ENCODE data around the gene CSNK1G1.
"Not testable (repeated sequence)": the region's sequence is repeated elsewhere in the genome, so short reads cannot be mapped to it uniquely, and the experiment has no call there.

DNA sequence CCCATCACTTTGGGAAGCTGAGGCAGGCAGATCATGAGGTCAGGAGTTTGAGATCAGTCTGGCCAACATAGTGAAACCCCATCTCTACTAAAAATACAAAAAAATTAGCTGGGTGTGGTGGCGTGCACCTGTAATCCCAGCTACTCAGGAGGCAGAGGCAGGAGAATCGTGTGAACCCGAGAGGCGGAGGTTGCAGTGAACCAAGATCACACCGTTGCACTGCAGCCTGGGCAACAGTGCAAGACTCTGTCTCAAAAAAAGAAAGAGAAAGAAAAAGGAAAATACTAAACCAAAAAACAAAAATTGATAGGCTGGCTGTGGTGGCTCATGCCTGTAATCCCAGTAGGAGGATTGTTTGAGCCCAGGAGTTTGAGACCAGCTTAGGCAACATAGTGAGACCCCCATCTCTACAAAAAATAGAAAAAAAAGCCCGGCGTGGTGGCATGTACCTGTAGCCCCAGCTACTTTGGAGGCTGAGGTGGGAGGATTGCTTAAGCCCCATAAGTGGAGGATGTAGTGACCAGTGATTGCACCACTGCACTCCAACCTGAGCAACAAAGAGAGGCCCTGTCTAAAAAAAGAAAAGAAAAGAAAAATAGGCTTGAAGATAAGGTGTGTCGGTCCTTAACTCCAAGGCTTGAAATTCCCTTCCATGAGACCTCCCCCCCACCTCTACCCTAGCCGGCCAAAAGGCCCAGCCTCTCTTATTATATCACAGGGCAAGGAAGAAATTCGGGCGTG is 24.3 kb upstream of the CSNK1G1 start:
- TF ChIP-seq, protein P1, sequence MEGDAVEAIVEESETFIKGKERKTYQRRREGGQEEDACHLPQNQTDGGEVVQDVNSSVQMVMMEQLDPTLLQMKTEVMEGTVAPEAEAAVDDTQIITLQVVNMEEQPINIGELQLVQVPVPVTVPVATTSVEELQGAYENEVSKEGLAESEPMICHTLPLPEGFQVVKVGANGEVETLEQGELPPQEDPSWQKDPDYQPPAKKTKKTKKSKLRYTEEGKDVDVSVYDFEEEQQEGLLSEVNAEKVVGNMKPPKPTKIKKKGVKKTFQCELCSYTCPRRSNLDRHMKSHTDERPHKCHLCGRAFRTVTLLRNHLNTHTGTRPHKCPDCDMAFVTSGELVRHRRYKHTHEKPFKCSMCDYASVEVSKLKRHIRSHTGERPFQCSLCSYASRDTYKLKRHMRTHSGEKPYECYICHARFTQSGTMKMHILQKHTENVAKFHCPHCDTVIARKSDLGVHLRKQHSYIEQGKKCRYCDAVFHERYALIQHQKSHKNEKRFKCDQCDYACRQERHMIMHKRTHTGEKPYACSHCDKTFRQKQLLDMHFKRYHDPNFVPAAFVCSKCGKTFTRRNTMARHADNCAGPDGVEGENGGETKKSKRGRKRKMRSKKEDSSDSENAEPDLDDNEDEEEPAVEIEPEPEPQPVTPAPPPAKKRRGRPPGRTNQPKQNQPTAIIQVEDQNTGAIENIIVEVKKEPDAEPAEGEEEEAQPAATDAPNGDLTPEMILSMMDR (IDR thresholded peaks at IDR 0.05): not testable (repeated sequence)
- TF ChIP-seq POLR2A (IDR thresholded peaks at IDR 0.05); POLR2AphosphoS5 (IDR thresholded peaks at IDR 0.05; ENCODE audit: insufficient read depth in 1 of 2, low read depth in 1 of 2): not testable (repeated sequence)
